Endothelial cell of umbilical vein (primary cell): ENCODE measurements around the gene CCR7. TPM values are rescaled to one million over a fixed set of nuclear protein-coding genes. Genes with fewer than 3 reads are reported as not detected.

Source experiments
- BruUV-seq: library from RNA; stranded (reverse); fragments of 400-500 nt; replicated peaks from 2 replicates; lab custom pipeline; 2021; lab: Mats Ljungman, UMichigan
- CTCF ChIA-PET: fragments of 300-600, 350-600 bp; sonication (Branson Sonifier 250); formaldehyde crosslinking; loops from one replicate; lab custom pipeline; 2021; ENCODE audit warnings: antibody characterized with exemption, inconsistent platforms; lab: Charles Lee
- POLR2A ChIA-PET: fragments of 300-600, 350-600 bp; sonication (Branson Sonifier 250); formaldehyde crosslinking; loops from one replicate; lab custom pipeline; 2021; ENCODE audit warnings: antibody characterized with exemption, inconsistent platforms; lab: Charles Lee
- DNase-seq: peaks from one replicate; pipeline ENCODE4 v3.0.0-alpha.2; 2011; ENCODE audit warnings: low read depth, low spot score
- FAIRE-seq: peaks from 2 replicates; lab custom pipeline; 2011; peaks lifted over from hg19 to GRCh38; lab: Jason Lieb, UNC
- H2AFZ ChIP-seq: 2 replicates; pipeline ENCODE4 v1.6.0; 2012; ENCODE audit warnings: low read depth, low read length, control low read depth, inconsistent platforms
- H3K27ac ChIP-seq: 2 replicates; pipeline ENCODE4 v1.5.1; 2011; ENCODE audit warnings: low read depth, mild to moderate bottlenecking, control low read depth, low read length, moderate library complexity; ENCODE audit not compliant: insufficient read depth
- H3K27me3 ChIP-seq, 2 experiments: 2 replicates each; pipeline versions ENCODE4 v1.6.0 to v1.6.1; 2011; ENCODE audit warnings: low read length in 2 of 2, mixed read lengths in 1 of 2; ENCODE audit not compliant: control insufficient read depth in 2 of 2, insufficient read depth in 2 of 2
- H3K36me3 ChIP-seq, 2 experiments: 2 replicates in 1 of 2; 3 replicates in 1 of 2; pipeline ENCODE4 v1.5.1; 2011; ENCODE audit warnings: low read length in 2 of 2, mild to moderate bottlenecking in 1 of 2, moderate library complexity in 1 of 2; ENCODE audit not compliant: control insufficient read depth in 2 of 2, insufficient read depth in 2 of 2; ENCODE audit errors: extremely low read depth in 1 of 2
- H3K4me1 ChIP-seq: 3 replicates; pipeline ENCODE4 v1.5.1; 2011; ENCODE audit warnings: mild to moderate bottlenecking, low read length; ENCODE audit not compliant: control insufficient read depth, insufficient read depth; ENCODE audit errors: extremely low read depth
- H3K4me2 ChIP-seq: 2 replicates; pipeline ENCODE4 v1.6.1; 2011; ENCODE audit warnings: low read length, control low read depth, mixed read lengths; ENCODE audit not compliant: insufficient read depth
- H3K4me3 ChIP-seq, 3 experiments: fragments of 200-600 bp in 1 of 3; sonication (generic), shearing (Covaris generic) in 1 of 3; replicated peaks in 1 of 3; 2 replicates each; pipeline ENCODE4 v1.5.1; 2011 to 2016; ENCODE audit warnings: control low read depth in 3 of 3, low read length in 3 of 3, mild to moderate bottlenecking in 2 of 3, inconsistent platforms in 1 of 3, low read depth in 1 of 3, moderate library complexity in 1 of 3; ENCODE audit not compliant: insufficient read depth in 1 of 3
- H3K79me2 ChIP-seq: 2 replicates; pipeline ENCODE4 v1.6.0; 2012; ENCODE audit warnings: low read length, inconsistent platforms; ENCODE audit not compliant: control insufficient read depth, insufficient read depth
- H3K9ac ChIP-seq: replicated peaks from 2 replicates; pipeline ENCODE3; 2011; ENCODE audit warnings: low read length, control low read depth; ENCODE audit not compliant: insufficient read depth; ENCODE audit errors: extremely low read depth
- H3K9me1 ChIP-seq: replicated peaks from 3 replicates; pipeline ENCODE4 v1.6.0; 2011; ENCODE audit warnings: mild to moderate bottlenecking, low read length; ENCODE audit not compliant: control insufficient read depth, insufficient read depth; ENCODE audit errors: extremely low read depth
- H3K9me3 ChIP-seq: replicated peaks from 2 replicates; pipeline ENCODE4 v1.5.1; 2012; ENCODE audit warnings: low read length, inconsistent platforms; ENCODE audit not compliant: control insufficient read depth, insufficient read depth
- H4K20me1 ChIP-seq: replicated peaks from 2 replicates; pipeline ENCODE3; 2011; ENCODE audit warnings: mild to moderate bottlenecking, low read length; ENCODE audit not compliant: control insufficient read depth, insufficient read depth; ENCODE audit errors: extremely low read depth
- EZH2 ChIP-seq: IDR thresholded peaks from 2 replicates; pipeline ENCODE4 v1.6.1; 2012; ENCODE audit warnings: borderline replicate concordance, low read depth, mild to moderate bottlenecking, moderate library complexity, low read length, inconsistent platforms; ENCODE audit not compliant: severe bottlenecking
- FOS ChIP-seq: IDR thresholded peaks from 2 replicates; pipeline ENCODE4 v1.6.1; 2011; ENCODE audit warnings: mild to moderate bottlenecking, low read length, moderate library complexity, borderline replicate concordance; ENCODE audit not compliant: insufficient read depth
- GATA2 ChIP-seq: IDR thresholded peaks from 2 replicates; pipeline ENCODE4 v1.7.0; 2011; ENCODE audit warnings: low read depth, mild to moderate bottlenecking, moderate library complexity, mixed read lengths, low read length; ENCODE audit not compliant: insufficient read length, insufficient read depth
- JUN ChIP-seq: IDR thresholded peaks from 2 replicates; pipeline ENCODE4 v1.6.1; 2011; ENCODE audit warnings: borderline replicate concordance, low read depth; ENCODE audit not compliant: insufficient read length, insufficient read depth
- MYC ChIP-seq: IDR thresholded peaks from one replicate; pipeline ENCODE4 v1.6.1; 2011; ENCODE audit warnings: mild to moderate bottlenecking, low read depth, low read length
- POLR2A ChIP-seq: IDR thresholded peaks from 2 replicates; pipeline ENCODE4 v1.6.1; 2012; ENCODE audit warnings: low read depth, mild to moderate bottlenecking, control low read depth, low read length
- POLR2AphosphoS5 ChIP-seq: IDR thresholded peaks from 2 replicates; pipeline ENCODE4 v1.6.1; 2012; ENCODE audit warnings: low read depth, mild to moderate bottlenecking, control low read depth, low read length, moderate library complexity; ENCODE audit not compliant: insufficient read depth
- dilution Hi-C: fragments of 300-500 bp; cut with MboI; formaldehyde crosslinking; loops from one replicate; pipeline ENCODE4 v1.15.0; 2019; ENCODE audit warnings: low sequenced_read_pairs; ENCODE audit not compliant: extremely low pct_ligation_motif_present
- intact Hi-C: fragments of 100-400 bp; cut with micrococcal nuclease; formaldehyde crosslinking; loops from one replicate; pipeline ENCODE4 v1.10.0; 2022
- polyA plus RNA-seq, 4 experiments: library from polyadenylated mRNA; depleted of rRNA in 3 of 4; stranded (reverse) in 3 of 4; unstranded in 1 of 4; fragments of >200 nt; gene quantifications; 2 replicates each; pipeline versions ENCODE4 v1.2.1 to v1.2.3, GENCODE V29; 2011 to 2012; ENCODE audit warnings: missing spikeins in 1 of 4
- total RNA-seq: library from RNA; stranded (reverse); gene quantifications from 2 replicates; pipeline ENCODE4 v1.2.3, GENCODE V29; 2021

Gene CCR7
- total and polyA plus RNA-seq, 2 donors (not counting 3 experiments of a cell fraction or from before 2014, with no cell fraction given) = 0.18 TPM; not detected in 1

DNA sequence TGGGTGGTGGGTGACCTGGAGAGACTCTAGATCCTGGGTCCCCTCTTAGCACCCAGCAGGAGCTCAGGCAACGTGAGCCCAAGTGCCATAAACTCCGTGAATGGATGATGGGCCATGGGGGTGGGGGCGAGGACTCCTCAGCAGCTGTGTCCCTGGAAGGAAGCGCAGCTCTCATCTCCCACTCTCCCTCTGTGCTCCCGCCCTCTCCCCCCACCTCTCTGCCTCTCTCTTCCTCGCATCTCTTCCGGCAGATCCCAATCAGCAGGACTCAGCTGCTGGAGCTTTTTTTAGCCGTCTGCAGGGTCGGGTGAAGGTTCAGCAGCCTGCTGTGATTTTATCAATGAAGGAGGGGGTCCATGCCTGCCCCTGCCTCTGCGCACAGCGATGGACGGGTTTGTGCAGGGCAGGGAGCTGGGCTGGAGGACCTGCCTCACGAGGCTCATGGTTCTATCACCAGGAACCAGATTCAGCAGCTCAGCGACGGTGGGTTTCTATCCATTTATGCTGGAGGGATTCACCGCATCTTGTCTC is 8.3 kb downstream of the CCR7 start:
- Histone ChIP-seq H3K4me1 (peaks cover 21% of the 10 kb centered on the region), H3K9me1 (no peaks in the 10 kb centered on the region)
- intact Hi-C loops = no loop called here

DNA sequence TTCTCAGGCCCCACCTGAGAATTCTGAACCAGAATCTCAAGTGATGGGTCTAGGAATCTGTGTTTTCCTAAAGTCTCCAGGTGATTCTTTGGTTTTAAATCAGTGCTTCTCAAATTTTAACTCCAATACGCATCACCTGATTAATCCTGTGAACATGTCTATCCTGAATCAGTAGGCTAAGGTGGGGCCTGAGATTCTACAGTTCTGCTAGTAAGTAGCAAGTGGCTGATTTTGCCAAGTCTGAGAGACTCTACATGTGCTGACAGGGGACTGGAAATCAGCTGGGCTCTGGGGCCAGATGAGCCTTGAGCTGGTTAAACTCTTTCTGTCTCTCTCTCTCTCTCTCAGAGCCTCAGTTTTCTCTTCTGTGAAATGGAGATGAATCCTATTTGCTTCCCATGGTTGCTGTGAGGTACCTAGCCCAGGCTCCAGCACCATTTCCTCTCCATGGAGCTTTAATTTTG is 9.0 kb downstream of the CCR7 start:
- H2AFZ ChIP-seq = no peak overlapping the region
- H4K20me1 ChIP-seq = no peaks in the 10 kb centered on the region
- H3K4me3 ChIP-seq = no peak overlapping the region
- peak; percentile 28 for FAIRE-seq
- POLR2A ChIA-PET = no interaction called here
- peaks cover 0 to 6% of the 10 kb centered on the region in 2 experiments for H3K27me3 ChIP-seq
- H3K9me1 ChIP-seq = no peaks in the 10 kb centered on the region
- intact Hi-C loops = no loop called here
- dilution Hi-C loops = no loop called here
- no peaks in the 10 kb centered on the region for H3K9me3 ChIP-seq
- H3K36me3 ChIP-seq = no peaks in the 10 kb centered on the region
- no peak for TF ChIP-seq POLR2AphosphoS5
- no peak for TF ChIP-seq GATA2
- TF ChIP-seq EZH2 = no peak
- TF ChIP-seq FOS = no peak
- H3K4me1 ChIP-seq = peaks cover 22% of the 10 kb centered on the region
- no peak overlapping the region for H3K27ac ChIP-seq
- no TSS peak for BruUV-seq
- no peak overlapping the region for H3K9ac ChIP-seq
- H3K79me2 ChIP-seq = no peaks in the 10 kb centered on the region
- CTCF ChIA-PET = interaction anchor here (1.0 to 12.3 kb wide), 5 partner anchors 8 to 198 kb away, joined by 3 to 304 read pairs (median 7); no protein-coding TSS in a partner anchor
- DNase-seq = no peak
- no peak overlapping the region for H3K4me2 ChIP-seq

More for the DNA sequence above, 8.3 kb downstream of the CCR7 start:
- CTCF ChIA-PET = interaction anchor here (0.8 to 12.3 kb wide), 9 partner anchors 8 to 198 kb away, joined by 3 to 304 read pairs (median 4); no protein-coding TSS in a partner anchor
- FAIRE-seq (peak; percentile 40), DNase-seq (peak; percentile 81)
- peaks cover 4 to 11% of the 10 kb centered on the region in 2 experiments for H3K27me3 ChIP-seq
- POLR2A ChIA-PET = interaction anchor here (0.5 kb wide), 1 partner anchor 268 kb away, joined by 3 read pairs; no protein-coding TSS in a partner anchor
- no peaks in the 10 kb centered on the region for H3K9me3 ChIP-seq
- no peak overlapping the region for H3K4me3 ChIP-seq
- BruUV-seq = no TSS peak
- no peak overlapping the region for H3K27ac ChIP-seq
- H4K20me1 ChIP-seq = no peaks in the 10 kb centered on the region
- TF ChIP-seq POLR2A (peak; percentile 57), GATA2 (peak; percentile 89), POLR2AphosphoS5 (peak; percentile 46), JUN (no peak), MYC (no peak)
- H3K9ac ChIP-seq = no peak overlapping the region
- no peaks in the 10 kb centered on the region for H3K79me2 ChIP-seq
- H3K4me2 ChIP-seq = no peak overlapping the region
- dilution Hi-C loops = no loop called here
- H2AFZ ChIP-seq = no peak overlapping the region
- no peaks in the 10 kb centered on the region for H3K36me3 ChIP-seq
